Measurements from ENCODE around the gene ZCCHC4.
A peak's percentile ranks its signal among the peaks of the same experiment; 100 is the strongest.

Gene ZCCHC4

DNA sequence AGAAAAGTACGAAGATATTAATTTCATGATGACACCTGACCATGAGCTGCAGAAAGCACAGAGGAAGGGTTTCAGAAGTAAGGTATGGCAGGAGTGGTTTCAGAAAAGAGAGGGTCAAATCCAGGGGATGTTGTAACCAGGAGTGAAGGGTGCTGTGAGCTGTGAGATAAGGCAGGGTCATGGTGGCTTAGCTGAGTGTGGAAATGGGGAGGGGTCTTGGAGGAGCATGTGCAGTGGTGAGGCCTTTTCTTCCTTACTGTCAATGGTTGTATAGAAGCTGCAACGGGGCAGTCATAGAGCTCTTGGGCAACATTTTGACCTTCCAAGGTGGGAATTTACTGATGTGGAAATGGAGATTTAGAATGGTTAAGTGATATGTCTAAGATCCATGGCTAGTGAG is 67.0 kb downstream of the ZCCHC4 start:
- H3K79me2 ChIP-seq (ENCODE audit: insufficient read depth, low read length) = peaks cover 41% of the 10 kb centered on the region
- H3K27me3 ChIP-seq (ENCODE audit: insufficient read depth, low read length, poor library complexity) = no peaks in the 10 kb centered on the region
- H3K4me1 ChIP-seq (ENCODE audit: insufficient read depth, low read length) = peaks cover 27% of the 10 kb centered on the region
- ATAC-seq (ENCODE audit: insufficient read depth, low read depth) (no peak), DNase-seq (no peak)
- TF ChIP-seq, protein P1, sequence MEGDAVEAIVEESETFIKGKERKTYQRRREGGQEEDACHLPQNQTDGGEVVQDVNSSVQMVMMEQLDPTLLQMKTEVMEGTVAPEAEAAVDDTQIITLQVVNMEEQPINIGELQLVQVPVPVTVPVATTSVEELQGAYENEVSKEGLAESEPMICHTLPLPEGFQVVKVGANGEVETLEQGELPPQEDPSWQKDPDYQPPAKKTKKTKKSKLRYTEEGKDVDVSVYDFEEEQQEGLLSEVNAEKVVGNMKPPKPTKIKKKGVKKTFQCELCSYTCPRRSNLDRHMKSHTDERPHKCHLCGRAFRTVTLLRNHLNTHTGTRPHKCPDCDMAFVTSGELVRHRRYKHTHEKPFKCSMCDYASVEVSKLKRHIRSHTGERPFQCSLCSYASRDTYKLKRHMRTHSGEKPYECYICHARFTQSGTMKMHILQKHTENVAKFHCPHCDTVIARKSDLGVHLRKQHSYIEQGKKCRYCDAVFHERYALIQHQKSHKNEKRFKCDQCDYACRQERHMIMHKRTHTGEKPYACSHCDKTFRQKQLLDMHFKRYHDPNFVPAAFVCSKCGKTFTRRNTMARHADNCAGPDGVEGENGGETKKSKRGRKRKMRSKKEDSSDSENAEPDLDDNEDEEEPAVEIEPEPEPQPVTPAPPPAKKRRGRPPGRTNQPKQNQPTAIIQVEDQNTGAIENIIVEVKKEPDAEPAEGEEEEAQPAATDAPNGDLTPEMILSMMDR (IDR thresholded peaks at IDR 0.05; ENCODE audit: borderline replicate concordance, extremely low read depth, low read length, poor library complexity, severe bottlenecking) = no peak
- TF ChIP-seq EZH2 (IDR thresholded peaks at IDR 0.05; ENCODE audit: borderline replicate concordance, low read depth, low read length, severe bottlenecking) = no peak
- H4K20me1 ChIP-seq (ENCODE audit: insufficient read depth, low read length) = no peaks in the 10 kb centered on the region; the same call in none of the 2 replicates
- no peak overlapping the region for H2AFZ ChIP-seq (ENCODE audit: low read depth, low read length)
- H3K4me2 ChIP-seq (ENCODE audit: insufficient read depth, low read length) = peak overlapping the region; percentile 78; the same call in 1 of the 2 replicates
- H3K27ac ChIP-seq (ENCODE audit: low read length) = no peak overlapping the region
- H3K9me3 ChIP-seq (ENCODE audit: insufficient read depth, low read length, severe bottlenecking) = no peaks in the 10 kb centered on the region
- peaks cover 57% of the 10 kb centered on the region for H3K36me3 ChIP-seq (ENCODE audit: insufficient read depth, low read length)
- no peak overlapping the region; the same call in 1 of the 2 replicates for H3K9ac ChIP-seq (ENCODE audit: low read depth, low read length)
- peak overlapping the region in 1 of 2 experiments; percentile 90; a peak in 2 of 4 replicates for H3K4me3 ChIP-seq (ENCODE audit: low read depth in 1 of 2, low read length in 2 of 2)

DNA sequence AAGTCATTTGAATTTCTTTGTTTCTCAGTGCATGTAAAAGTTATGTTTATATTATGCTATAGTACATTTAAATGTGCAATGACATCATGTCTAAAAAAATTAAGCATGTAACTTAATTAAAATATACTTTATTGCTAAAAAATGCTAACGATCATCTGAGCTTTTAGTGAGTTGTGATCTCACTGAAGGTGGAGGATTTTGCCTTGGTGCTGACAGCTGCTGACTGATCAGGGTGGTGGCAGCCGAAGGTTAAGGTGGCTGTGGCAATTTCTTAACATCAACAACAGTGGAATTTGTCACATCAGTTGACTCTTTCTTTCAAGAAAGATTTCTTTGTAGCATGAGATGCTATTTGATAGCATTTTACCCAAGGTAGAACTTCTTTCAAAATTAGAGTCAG is 71.1 kb downstream of the ZCCHC4 start:
- ATAC-seq (ENCODE audit: insufficient read depth, low read depth) (no peak), DNase-seq (no peak)
- no peak for TF ChIP-seq EZH2 (IDR thresholded peaks at IDR 0.05; ENCODE audit: borderline replicate concordance, low read depth, low read length, severe bottlenecking)
- TF ChIP-seq, protein P1 (IDR thresholded peaks at IDR 0.05; ENCODE audit: borderline replicate concordance, extremely low read depth, low read length, poor library complexity, severe bottlenecking) = no peak
- Histone ChIP-seq H3K4me2 (ENCODE audit: insufficient read depth, low read length) (no peak overlapping the region), H3K79me2 (ENCODE audit: insufficient read depth, low read length) (peaks cover 26% of the 10 kb centered on the region), H3K4me3 (ENCODE audit: low read depth in 1 of 2, low read length in 2 of 2) (no peak overlapping the region), H3K9ac (ENCODE audit: low read depth, low read length) (no peak overlapping the region), H2AFZ (ENCODE audit: low read depth, low read length) (no peak overlapping the region), H3K9me3 (ENCODE audit: insufficient read depth, low read length, severe bottlenecking) (no peaks in the 10 kb centered on the region), H4K20me1 (ENCODE audit: insufficient read depth, low read length) (no peaks in the 10 kb centered on the region; the same call in none of the 2 replicates), H3K27ac (ENCODE audit: low read length) (no peak overlapping the region), H3K4me1 (ENCODE audit: insufficient read depth, low read length) (peaks cover 11% of the 10 kb centered on the region), H3K27me3 (ENCODE audit: insufficient read depth, low read length, poor library complexity) (no peaks in the 10 kb centered on the region), H3K36me3 (ENCODE audit: insufficient read depth, low read length) (peaks cover 82% of the 10 kb centered on the region)

DNA sequence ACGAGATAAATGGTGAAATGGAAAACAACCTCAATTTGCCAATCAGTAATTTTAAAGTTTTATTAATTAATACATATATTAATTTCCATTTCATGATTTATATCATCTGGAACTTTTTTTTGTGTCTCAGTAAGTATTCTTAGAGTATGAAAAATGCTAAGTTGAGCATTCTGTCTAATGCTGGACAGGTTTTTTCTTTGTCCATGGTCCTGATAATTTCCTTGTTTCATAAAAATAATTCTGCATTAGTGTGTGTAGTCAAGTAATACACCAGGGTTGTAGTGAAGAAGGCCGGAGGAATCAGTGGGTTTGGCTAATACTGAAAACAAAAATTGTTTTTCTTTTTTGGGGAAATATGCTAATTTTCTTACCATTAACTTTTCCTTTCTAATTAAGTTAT is 74.4 kb downstream of the ZCCHC4 start:
- H3K4me1 ChIP-seq (ENCODE audit: insufficient read depth, low read length) = no peaks in the 10 kb centered on the region
- no peak for ATAC-seq (ENCODE audit: insufficient read depth, low read depth)
- DNase-seq = no peak
- no peak overlapping the region for H3K9ac ChIP-seq (ENCODE audit: low read depth, low read length)
- H3K4me3 ChIP-seq (ENCODE audit: low read depth in 1 of 2, low read length in 2 of 2) = no peak overlapping the region
- H4K20me1 ChIP-seq (ENCODE audit: insufficient read depth, low read length) = no peaks in the 10 kb centered on the region; the same call in 1 of the 2 replicates
- no peak overlapping the region for H2AFZ ChIP-seq (ENCODE audit: low read depth, low read length)
- TF ChIP-seq, protein P1 (IDR thresholded peaks at IDR 0.05; ENCODE audit: borderline replicate concordance, extremely low read depth, low read length, poor library complexity, severe bottlenecking) = no peak
- no peak for TF ChIP-seq EZH2 (IDR thresholded peaks at IDR 0.05; ENCODE audit: borderline replicate concordance, low read depth, low read length, severe bottlenecking)
- peaks cover 6% of the 10 kb centered on the region; the same call in 1 of the 2 replicates for H3K79me2 ChIP-seq (ENCODE audit: insufficient read depth, low read length)
- no peaks in the 10 kb centered on the region for H3K9me3 ChIP-seq (ENCODE audit: insufficient read depth, low read length, severe bottlenecking)
- no peak overlapping the region for H3K27ac ChIP-seq (ENCODE audit: low read length)
- no peaks in the 10 kb centered on the region for H3K27me3 ChIP-seq (ENCODE audit: insufficient read depth, low read length, poor library complexity)
- H3K36me3 ChIP-seq (ENCODE audit: insufficient read depth, low read length) = peaks cover 77% of the 10 kb centered on the region
- no peak overlapping the region for H3K4me2 ChIP-seq (ENCODE audit: insufficient read depth, low read length)
